HG03196 (cell line): ENCODE results near the gene TCP11L2.

Experiments
- ATAC-seq: cut with Tn5 transposase; IDR thresholded peaks from one replicate; pipeline ENCODE4 v1.9.1; 2021; ENCODE audit not compliant: unreplicated experiment

TCP11L2 gene

GRCh38 chr12:106302401-106303201 lies at the start of gene TCP11L2:
Gene TCP11L2 (plus strand): TSS chr12:106302733. CDS start chr12:106311076, 8,343 bp downstream.
- peak; percentile 66 for ATAC-seq

- no peak for ATAC-seq
These were observed 47.8 kb upstream of the TCP11L2 start for GRCh38 chr12:106254724-106255123.

GRCh38 chr12:106255493-106255892 lies 47.0 kb upstream of the TCP11L2 start:
- ATAC-seq: no peak

GRCh38 chr12:106255952-106256351 lies 46.6 kb upstream of the TCP11L2 start:
- no peak for ATAC-seq

- no peak for ATAC-seq
These were observed 46.0 kb upstream of the TCP11L2 start for GRCh38 chr12:106256524-106256923.

GRCh38 chr12:106258226-106258625 lies 44.3 kb upstream of the TCP11L2 start:
- ATAC-seq: no peak

- no peak for ATAC-seq
These were observed 43.6 kb upstream of the TCP11L2 start for GRCh38 chr12:106258935-106259334.

GRCh38 chr12:106265116-106265515 lies 37.4 kb upstream of the TCP11L2 start:
- ATAC-seq: no peak

- ATAC-seq: no peak
These were observed 35.0 kb upstream of the TCP11L2 start for GRCh38 chr12:106267535-106267934.

GRCh38 chr12:106269150-106269771 lies 33.3 kb upstream of the TCP11L2 start:
- ATAC-seq: no peak

- ATAC-seq: no peak
These were observed 30.7 kb upstream of the TCP11L2 start for GRCh38 chr12:106271575-106272505.

- ATAC-seq: no peak
These were observed 29.0 kb upstream of the TCP11L2 start for GRCh38 chr12:106273491-106273890.

- no peak for ATAC-seq
These were observed 28.5 kb upstream of the TCP11L2 start for GRCh38 chr12:106274012-106274411.

- ATAC-seq: no peak
These were observed 27.9 kb upstream of the TCP11L2 start for GRCh38 chr12:106274575-106275121.

GRCh38 chr12:106275458-106275857 lies 27.1 kb upstream of the TCP11L2 start:
- ATAC-seq: no peak

- peak; percentile 66 for ATAC-seq
These were observed 26.3 kb upstream of the TCP11L2 start for GRCh38 chr12:106276032-106276740.

- no peak for ATAC-seq
These were observed 22.4 kb upstream of the TCP11L2 start for GRCh38 chr12:106280106-106280505.

GRCh38 chr12:106281056-106281782 lies 21.3 kb upstream of the TCP11L2 start:
- ATAC-seq: no peak

GRCh38 chr12:106281804-106282203 lies 20.7 kb upstream of the TCP11L2 start:
- ATAC-seq: no peak
